Cardiac fibroblast (primary cell): ENCODE measurements around the gene KRABD2.
"Not testable (repeated sequence)": the region's sequence is repeated elsewhere in the genome, so short reads cannot be mapped to it uniquely, and the experiment has no call there.

Experiments
- DNase-seq, 2 donors: peaks; one replicate each; pipeline versions ENCODE4 v3.0.0 to v3.0.0-alpha.2; 2010; ENCODE audit warnings: low read depth in 2 of 2
- H3K4me3 ChIP-seq, 2 donors: replicated peaks in 1 of 2; 1 replicate in 1 of 2; 2 replicates in 1 of 2; pipeline ENCODE4 v1.5.1; 2011; ENCODE audit warnings: low read depth in 2 of 2, low read length in 2 of 2, mild to moderate bottlenecking in 2 of 2, moderate library complexity in 1 of 2
- TF ChIP-seq, protein P1 (sequence below): IDR thresholded peaks from one replicate; pipeline ENCODE4 v1.5.1; 2011; ENCODE audit warnings: low read depth, mild to moderate bottlenecking, low read length, inconsistent platforms

Gene KRABD2

DNA sequence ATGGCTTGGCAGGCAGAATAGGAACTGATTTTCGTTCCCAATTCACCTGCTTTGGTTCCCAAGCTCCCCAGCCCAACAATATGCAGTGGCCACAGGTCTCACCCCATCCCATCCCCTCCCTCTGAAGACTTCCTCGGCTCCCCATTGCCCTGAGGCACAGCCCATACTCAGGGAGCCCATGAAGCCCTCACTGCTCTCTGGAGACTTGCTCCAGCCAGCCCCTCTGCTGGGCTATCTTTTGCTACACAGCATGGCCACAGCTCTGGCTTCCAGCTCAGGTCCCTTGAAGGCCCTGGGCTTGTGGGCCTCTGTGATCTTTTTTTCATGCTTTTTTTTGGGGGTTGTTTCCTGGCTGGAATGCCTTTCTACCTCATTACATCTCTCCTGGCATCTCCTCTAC, 29.7 kb upstream of the KRABD2 start:
- H3K4me3 ChIP-seq: no peak overlapping the region
- TF ChIP-seq, protein P1, sequence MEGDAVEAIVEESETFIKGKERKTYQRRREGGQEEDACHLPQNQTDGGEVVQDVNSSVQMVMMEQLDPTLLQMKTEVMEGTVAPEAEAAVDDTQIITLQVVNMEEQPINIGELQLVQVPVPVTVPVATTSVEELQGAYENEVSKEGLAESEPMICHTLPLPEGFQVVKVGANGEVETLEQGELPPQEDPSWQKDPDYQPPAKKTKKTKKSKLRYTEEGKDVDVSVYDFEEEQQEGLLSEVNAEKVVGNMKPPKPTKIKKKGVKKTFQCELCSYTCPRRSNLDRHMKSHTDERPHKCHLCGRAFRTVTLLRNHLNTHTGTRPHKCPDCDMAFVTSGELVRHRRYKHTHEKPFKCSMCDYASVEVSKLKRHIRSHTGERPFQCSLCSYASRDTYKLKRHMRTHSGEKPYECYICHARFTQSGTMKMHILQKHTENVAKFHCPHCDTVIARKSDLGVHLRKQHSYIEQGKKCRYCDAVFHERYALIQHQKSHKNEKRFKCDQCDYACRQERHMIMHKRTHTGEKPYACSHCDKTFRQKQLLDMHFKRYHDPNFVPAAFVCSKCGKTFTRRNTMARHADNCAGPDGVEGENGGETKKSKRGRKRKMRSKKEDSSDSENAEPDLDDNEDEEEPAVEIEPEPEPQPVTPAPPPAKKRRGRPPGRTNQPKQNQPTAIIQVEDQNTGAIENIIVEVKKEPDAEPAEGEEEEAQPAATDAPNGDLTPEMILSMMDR: no peak
- no peak for DNase-seq

DNA sequence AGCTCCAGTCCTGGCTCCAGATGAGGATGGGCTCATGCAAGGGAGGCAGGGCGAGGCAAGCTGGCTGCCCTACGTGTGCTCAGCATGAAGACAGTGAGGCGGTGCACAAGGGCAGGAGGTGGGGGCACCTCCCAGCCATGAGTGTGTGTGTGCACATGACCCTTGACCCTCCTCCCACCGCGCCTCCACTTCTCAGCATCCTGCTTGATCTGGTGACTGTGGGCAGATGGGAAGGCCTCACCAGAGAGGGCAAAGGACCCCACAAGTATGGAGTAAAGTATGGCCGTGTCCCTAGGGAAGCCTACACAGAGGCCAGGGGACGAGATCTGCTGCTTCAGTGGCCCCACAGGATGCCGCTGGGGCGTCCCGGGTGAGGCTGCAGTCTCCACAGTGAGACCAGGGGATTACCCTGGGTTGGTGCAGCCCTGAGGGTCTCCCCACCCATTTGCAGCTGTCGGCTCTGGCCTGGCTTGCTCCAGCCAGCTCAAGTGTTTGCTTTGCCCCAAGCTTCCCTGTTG, 29.1 kb upstream of the KRABD2 start:
- TF ChIP-seq, protein P1: no peak
- no peak overlapping the region for H3K4me3 ChIP-seq
- no peak for DNase-seq

DNA sequence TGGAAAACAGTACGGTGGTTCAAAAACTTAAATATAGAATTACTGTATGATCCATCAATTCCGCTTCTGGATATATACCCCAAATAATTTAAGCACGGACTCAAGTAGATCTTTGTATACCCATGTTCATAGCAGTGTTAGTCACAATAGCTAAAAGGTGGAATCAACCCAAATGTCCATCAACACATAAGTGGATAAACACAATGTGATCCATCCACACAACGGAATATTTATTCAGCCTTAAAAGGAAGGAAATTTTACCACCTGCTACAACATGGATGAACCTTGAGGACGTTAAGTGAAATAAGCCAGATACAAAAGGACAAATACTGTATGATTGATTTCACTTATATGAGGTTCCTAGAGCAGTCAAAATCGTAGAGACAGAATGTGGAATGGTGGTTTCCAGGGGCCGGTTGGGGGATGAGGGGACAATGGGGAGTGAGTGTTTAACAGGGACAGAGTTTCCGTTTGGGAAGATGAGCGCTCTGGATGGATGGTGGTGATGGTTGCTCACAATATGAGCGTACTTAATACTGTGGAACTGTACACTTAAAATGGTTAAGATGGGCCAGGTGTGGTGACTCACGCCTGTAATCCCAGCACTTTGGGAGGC, 26.5 kb upstream of the KRABD2 start:
- TF ChIP-seq, protein P1: no peak
- DNase-seq: no peak
- H3K4me3 ChIP-seq: no peak overlapping the region

DNA sequence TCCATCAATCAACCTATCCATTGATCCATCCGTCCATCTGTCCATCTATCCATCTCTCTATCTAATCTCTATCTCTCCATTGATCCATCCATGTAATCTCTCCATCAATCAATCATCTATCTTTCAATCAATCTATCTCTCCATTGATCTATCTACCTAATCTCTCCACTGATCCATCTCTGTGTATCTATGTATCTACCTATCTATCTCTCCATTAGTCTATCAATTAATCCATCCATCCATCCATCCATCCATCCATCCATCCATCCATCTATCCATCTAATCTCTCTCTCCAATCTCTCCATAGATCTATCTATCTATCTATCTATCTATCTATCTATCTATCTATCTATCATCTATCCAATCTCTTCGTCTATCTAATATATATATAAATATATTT, 24.6 kb upstream of the KRABD2 start:
- H3K4me3 ChIP-seq: no peak overlapping the region
- no peak for DNase-seq
- TF ChIP-seq, protein P1: no peak

DNA sequence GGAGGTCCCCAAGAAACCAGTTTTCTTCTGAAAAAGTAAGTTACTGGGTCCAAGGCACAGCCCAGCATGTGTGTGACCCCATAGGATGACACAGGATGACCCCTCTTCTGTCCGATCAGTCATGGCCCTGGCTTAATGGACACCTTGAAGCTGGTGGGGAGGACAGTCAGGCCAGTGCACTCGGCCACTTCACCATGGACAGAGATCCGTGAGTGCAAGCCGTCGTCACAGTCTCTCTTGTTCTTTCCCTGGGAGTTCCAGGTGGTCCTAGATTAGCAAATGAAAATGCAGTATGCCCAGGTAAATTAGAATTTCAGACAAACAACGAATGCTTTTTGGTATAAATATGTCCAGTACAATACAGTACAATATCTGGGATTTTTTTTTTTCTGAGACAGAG, 22.5 kb upstream of the KRABD2 start:
- no peak for DNase-seq
- no peak overlapping the region for H3K4me3 ChIP-seq
- TF ChIP-seq, protein P1: no peak

DNA sequence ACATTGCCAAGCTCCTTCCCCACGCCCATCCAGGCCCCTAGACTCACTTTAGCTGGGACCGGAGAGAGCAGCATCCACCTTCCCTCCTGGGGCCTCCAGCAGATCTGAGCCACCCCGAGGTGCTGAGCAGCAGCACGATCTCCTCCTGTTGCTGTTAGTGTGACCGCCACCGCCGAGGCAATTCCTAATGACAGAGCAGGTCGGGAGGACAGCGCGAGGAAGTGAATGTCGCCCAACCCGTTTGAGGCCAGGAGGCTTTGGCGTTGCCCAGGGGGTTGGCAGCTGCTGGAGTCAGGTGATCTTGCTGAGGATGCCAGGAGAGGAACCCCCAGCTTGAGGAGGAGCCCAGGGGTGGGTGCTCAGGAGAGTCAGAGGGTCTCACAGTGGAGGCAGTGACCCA, 21.1 kb upstream of the KRABD2 start, which contains the start of gene RNF222:
TSS of gene RNF222 (minus strand) at position 192 of the 400 bp plus-strand sequence. CDS start 4,366 bp downstream, outside the sequence.
- DNase-seq: no peak
- no peak within 1 kb of the TSS for H3K4me3 ChIP-seq
- TF ChIP-seq, protein P1: no peak

DNA sequence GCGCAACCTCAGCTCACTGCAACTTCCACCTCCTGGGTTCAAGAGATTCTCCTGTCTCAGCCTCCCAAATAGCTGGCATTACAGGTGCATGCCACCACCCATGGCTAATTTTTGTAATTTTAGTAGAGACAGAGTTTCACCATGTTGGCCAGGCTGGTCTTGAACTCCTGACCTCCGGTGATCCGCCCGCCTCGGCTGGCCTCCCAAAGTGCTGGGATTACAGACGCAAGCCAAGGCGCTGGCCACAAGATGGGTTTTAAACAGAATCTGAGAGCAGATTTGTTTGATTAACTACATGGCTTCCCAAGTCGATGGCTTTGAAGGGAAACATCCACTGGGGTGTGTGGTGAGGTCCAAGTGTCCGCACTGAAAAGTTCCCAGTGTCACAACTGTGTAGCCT, 18.0 kb upstream of the KRABD2 start:
- DNase-seq: not testable (repeated sequence)

More for the DNA sequence above, 18.0 kb upstream of the KRABD2 start:
- not testable (repeated sequence) for H3K4me3 ChIP-seq
